Fibroblast of skin of left biceps (primary cell): Measurements from ENCODE around the gene SCP2.

Experiments used
- DNase-seq, 2 experiments: peaks; one replicate each; pipeline ENCODE4 v3.0.0-alpha.2; 2013; ENCODE audit warnings: low read depth in 2 of 2

Gene SCP2, protein sequence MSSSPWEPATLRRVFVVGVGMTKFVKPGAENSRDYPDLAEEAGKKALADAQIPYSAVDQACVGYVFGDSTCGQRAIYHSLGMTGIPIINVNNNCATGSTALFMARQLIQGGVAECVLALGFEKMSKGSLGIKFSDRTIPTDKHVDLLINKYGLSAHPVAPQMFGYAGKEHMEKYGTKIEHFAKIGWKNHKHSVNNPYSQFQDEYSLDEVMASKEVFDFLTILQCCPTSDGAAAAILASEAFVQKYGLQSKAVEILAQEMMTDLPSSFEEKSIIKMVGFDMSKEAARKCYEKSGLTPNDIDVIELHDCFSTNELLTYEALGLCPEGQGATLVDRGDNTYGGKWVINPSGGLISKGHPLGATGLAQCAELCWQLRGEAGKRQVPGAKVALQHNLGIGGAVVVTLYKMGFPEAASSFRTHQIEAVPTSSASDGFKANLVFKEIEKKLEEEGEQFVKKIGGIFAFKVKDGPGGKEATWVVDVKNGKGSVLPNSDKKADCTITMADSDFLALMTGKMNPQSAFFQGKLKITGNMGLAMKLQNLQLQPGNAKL

GRCh38 chr1:52927212-52928014 lies at the start of gene SCP2:
Gene SCP2, plus strand, starts transcription at chr1:52927276. Its CDS starts 121 bp downstream, at chr1:52927397.
- peak; percentile 17 to 25 for DNase-seq

GRCh38 chr1:52877554-52877953 lies 49.5 kb upstream of the SCP2 start:
- no peak for DNase-seq

GRCh38 chr1:52880206-52880605 lies 46.9 kb upstream of the SCP2 start:
- no peak for DNase-seq

DNA sequence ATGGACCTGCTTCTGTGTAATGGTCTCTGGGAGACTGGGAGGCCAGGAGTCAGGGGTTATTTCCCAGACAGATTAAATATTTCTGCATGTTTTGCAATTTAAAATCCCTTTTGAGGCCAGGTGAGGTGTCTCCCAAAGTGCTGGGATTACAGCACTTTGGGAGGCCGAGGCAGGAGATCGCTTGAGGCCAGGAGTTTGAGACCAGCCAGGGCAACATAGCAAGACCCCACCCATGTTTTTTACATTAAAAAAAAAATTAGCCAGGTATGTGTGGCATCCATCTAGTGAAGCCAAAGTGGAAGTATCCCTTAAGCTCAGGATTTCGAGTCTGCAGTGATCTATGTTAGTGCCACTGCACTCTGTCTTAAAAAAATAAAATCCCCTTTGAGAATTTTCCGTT lies 39.6 kb upstream of the SCP2 start:
- no peak for DNase-seq

DNA sequence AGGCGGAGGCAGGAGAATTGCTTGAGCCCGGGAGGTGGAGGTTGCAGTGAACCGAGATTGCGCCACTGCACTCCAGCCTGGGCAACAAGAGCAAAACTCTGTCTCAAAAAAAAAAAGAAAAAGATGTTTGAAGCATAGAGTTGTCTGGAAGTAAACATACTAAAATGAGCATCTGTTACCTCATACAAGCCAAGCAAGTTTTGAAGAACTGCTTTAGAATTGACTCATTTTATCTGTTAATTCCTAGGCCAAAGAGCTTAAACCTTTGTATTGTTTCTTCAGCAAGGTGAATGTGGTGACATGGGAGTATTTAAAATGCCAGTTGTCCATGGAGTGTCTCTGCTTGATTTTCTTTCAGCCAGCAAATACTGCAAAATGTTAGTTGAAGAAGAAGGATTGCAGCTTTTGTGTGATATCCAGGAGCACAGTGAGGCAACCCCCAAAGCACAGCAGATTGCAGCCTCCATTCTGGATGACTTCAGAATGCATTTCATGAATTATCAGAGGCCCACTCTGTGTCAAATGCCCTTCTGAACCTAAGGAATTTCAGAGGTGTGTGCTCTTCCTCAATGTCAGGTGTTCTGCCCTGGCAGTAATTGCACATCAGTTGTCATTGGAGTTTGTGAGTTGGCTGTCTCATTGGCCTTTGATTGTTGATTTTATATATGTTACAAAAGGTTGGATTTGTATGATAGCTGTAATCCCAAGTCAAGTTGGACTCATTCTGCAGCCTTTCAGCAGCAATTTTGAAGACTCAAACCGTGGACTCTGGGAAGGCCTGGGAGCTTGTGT lies 34.5 kb upstream of the SCP2 start:
- DNase-seq, result no peak

GRCh38 chr1:52899445-52899894 lies 27.6 kb upstream of the SCP2 start:
- no peak for DNase-seq

GRCh38 chr1:52900402-52900801 lies 26.7 kb upstream of the SCP2 start:
- DNase-seq, result no peak

- no peak for DNase-seq
Observed at GRCh38 chr1:52901384-52901783, 25.7 kb upstream of the SCP2 start.

DNA sequence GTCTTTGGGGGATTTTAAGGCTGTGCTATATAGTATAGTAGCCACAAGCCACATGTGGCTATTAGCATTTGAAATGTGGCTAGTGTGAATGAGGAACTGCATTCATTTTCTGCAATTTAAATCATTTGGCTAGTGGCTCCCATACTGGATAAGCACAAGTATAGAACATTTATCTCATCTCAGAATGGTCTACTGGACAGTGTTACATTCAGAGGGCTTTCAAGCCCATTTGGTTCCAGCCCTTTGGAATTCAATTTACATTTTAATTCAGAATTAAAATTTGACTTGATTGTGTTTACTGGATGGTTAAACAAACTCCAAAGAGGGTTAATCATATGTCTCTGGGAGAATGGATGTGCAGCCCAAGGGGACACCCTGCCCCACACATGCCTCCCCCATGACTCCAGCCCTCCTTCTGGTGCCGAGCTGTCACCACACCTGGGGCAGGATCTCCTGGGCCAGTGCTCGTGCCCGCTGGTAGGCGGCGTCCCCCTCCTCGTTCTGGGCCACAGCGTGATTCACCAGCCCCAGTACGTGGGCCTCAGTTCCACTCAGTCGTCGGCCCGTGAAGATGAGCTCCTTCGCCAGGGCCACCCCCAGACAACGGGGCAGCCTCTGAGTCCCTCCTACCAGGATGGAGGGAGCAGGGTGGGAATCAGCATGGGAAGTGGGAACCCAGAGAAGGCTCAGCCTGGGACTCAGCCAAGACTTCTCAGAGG lies 22.7 kb upstream of the SCP2 start:
- DNase-seq, result no peak

DNA sequence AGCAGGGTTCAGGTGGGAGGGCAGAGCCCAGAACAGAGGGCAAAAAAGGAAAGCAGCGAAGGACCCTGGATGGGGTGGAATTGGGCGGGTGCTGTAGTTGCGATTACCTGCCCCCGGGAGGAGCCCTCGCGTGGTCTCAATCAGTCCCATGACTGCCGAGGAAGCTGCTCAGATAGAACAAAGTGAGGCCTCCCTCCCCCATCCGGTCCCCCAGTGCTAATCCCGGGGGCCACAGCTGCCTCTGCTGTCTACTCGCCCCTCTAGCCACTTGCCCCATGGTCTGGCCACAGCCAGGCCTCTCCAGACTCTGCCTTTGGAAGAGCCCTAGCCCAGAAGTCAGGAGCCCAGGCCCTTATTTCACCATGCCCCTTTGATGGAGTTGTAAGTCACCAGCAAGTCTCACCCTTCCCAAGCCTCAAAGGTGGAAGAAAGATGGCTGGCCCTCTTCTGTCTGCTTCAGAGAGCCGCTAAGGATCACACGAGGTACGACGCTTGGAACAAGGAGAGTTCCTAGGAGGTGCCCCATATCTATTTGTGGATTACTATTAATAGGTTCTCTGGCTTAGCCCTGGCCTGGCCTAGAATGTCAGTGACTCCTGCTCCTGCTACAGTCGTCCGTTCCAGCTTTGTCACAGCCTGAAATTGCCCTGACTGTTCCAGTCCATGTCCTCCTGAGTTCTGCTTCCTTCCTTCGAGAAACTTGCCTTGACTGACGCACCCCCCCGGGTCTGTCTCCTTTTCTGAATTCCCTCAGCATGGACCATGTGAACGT lies 22.0 kb upstream of the SCP2 start:
- no peak for DNase-seq

DNA sequence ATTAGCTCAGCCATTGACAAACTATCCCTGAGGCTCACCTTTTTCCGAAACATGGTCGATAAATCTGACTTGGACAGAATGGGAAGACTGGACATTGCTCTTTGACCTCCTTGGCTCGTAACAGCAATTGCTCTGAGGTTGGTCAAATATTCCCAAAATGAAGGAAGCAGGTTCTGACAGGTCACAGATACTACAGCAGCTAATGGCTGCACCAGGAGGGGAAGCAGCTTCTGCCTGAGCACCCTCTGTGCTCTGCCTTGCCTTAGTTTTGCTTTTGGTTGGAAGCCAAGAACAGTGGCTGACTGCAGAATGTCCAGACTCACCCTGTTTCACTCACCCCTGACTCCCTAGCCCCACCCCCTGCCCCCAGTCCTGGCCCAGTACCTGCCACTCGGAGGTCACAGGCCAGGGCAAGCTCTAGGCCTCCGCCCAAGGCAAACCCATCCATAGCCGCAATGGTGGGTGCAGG lies 20.9 kb upstream of the SCP2 start:
- no peak for DNase-seq

DNA sequence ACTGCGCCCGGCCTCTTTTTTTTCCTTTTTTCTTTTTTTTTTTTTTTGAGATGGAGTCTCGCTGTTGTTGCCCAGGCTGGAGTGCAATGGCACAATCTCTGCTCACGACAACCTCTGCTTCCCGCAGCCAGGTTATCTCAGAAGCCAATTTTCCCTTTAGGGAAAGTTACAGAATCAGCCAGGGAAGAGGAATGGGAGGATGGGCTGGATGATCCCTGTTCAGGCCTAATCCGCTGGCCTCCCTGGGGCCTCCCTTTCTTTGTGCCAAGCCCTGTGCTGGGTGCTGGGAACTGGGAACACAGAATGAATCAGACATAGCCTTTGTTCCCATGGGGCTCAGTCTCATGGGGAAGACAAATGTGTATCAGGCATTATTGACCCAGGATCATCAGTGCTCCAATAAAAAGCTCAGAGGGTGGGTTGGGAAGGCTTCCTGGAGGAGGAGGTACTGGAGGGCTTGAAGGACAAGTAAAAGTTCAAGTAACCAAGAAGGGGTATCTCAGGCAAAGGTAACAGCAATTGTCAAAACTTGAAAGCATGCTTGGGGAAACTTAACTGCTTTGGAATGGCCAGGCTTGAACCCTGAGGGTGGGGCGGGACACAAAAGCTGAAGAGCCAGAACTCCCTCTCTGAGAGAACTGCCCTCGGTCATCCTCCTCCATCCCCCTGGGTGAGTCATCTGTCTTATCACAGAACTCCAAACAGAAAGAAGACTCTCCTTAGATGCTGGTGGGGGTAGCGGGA lies 19.8 kb upstream of the SCP2 start:
- no peak for DNase-seq

DNA sequence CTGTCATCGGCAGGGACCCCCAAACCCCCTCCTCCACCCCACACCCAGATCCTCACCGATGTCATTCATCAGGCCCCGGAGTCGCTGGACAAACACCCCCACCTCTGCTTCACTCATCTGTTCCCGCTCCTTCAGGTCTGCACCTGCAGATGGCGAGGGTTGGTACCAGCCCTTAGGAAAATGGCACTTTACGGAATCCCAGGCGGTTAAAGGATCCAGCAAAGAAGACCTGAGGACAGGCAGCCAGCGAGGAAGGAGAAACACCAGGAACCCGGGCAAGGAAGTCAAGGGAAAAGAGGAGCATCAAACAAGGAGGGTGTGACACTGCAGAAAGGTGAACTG lies 19.3 kb upstream of the SCP2 start:
- DNase-seq, result no peak

DNA sequence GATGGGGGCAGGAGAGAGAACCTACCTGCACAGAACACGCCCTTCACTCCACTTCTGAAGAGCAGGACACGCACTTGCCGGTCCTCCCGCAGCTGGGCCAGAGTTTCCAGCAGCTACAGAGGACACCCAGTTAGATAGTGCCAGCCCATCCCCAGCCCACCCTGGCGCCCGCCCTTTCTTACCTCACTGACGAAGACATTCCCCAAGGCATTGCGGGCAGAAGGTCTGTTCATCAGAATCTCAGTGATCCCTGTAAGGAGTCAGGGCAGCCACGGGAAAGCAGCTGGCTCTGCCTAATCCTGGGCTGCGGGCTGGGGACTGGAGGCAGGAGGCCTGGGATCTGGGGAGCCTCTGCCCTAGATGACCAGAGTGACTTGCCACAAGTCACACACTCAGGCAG lies 15.5 kb upstream of the SCP2 start:
- DNase-seq, result no peak

DNA sequence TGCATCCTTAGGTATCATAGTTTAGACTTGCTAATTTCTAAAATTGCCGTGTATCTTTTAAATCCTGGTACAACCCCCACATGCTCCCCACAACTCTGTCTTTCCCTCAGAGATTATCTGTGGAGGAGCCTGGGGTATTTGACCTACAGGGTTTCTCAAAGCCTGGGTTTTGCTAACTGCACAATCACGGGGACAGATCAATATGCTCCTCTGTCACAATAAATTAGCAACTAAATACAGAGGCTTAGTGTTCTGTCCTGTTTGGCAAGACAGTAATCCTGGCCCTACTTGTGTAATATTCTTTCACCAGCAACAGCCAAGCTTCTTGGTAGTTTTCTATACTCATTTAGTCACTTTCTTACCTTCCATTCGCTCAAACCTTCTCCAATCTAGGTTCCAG lies 14.1 kb upstream of the SCP2 start:
- DNase-seq, result no peak

DNA sequence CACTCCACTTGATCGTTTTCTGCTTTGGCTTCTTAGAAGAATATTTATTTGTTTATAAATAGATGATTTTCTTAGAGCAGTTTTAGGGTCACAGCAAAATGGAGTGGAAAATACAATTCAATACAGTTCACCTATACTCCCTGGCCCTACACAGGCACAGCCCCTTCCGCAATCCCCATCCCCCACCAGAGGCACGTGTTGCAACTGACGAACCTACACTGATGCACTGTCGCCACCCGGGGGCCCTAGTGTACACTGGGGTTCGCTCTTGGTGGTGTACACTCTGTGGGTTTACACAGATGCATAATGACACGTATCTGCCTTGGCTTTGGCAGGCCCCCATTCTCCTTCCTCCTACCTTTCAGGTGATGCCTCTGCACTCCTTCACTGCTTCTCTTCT lies 13.5 kb upstream of the SCP2 start:
- no peak for DNase-seq

DNA sequence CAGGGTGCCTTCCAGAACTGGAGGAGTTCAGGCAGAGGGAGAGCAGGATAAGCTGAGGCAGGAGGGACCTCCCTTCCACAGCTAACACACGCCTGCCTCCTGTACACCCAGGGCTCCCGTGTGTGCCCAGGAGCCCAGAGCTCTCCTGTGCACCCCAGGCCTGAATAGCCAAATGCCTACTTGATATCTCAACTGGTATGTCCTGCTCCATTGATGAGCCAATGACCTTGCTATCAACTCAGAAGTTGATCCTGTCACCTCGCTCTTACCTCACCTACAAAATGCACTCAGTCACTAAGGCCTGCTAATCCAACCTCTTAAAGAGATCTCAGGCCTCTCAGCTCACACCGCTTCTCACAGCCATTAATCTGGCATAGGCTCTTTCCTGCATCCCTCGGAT lies 12.6 kb upstream of the SCP2 start:
- DNase-seq, result no peak

DNA sequence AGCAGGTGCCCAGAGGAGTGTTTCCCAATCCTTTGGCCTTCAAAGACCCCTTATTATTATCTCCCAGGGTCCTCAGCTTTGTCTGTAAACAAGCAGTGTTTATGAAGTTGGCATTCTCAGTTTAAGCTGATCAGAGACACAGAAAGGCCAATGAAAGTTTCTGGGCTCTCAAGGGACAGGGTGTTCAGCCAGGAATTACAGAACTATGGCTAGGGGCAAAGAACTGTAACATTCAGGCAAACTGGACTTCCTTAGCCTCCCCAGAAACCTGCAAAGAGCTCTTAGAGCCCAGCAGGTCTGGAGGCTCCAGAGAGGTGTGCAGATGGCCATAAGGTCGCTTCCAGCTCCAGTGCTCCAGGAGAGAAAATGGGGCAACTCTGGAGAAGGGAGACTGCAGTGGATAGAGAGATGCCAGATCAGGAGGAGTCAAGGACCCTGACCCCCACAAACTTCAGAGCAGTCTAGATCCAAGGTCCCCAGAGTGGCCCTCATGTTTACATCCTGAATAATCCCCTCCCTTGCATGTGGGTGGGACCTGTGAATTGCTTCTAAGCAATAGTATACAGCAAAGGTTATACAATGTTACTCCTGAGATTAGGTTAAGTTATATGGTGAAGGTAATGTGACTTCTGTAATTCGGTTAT lies 11.7 kb upstream of the SCP2 start:
- no peak for DNase-seq

DNA sequence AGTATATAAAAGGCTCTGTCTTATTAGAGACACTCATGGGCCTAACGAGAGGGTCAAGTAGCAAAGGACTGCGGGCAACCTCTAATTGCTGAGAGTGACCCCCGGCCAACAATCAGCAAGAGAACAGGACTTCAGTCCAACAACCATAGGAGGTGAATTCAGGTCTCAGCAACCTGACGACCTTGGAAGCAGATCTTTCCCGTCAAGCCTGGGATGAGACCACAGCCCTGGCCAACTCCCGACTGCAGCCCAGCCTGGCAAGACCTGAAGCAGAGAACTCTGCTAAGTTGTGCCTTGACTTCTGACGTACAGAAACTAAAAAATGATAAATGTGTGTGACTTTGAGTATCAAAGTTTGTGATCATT lies 11.2 kb upstream of the SCP2 start:
- DNase-seq, result no peak
